Measurements from ENCODE around the gene IDI2.

Gene IDI2

DNA sequence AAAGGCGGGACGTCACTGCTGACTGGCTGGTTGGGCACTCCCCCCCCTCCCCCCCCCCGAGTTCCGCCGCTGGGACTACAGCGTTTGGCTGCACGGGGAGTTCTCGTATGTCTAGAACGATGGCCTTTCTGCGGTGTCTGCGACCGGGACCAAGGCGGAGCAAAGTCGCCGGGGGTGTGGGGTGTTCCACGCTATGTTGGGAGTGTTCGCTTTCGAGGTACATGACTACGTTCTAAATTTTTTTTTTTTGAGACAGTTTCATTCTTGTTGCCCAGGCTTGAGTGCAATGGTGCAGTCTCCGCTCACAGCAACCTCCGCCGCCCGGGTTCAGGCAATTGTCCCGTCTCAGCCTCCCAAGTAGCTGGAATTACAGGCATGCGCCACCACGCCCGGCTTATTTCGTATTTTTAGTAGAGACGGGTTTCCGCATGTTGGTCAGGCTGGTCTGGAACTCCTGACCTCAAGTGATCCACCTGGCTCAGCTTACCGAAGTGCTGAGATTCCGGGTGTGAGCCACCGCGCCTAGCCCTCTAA, 23.8 kb upstream of the IDI2 start:
- peak overlapping the region; percentile 94 for H3K27ac ChIP-seq (ENCODE audit: low read length)
- peak overlapping the region; percentile 71 for H3K9ac ChIP-seq (ENCODE audit: low read length)
- H3K4me2 ChIP-seq (ENCODE audit: low read length) = peak overlapping the region; percentile 63
- H3K79me2 ChIP-seq (ENCODE audit: low read length) = peaks cover 85% of the 10 kb centered on the region
- H3K4me3 ChIP-seq (ENCODE audit: low read length) = peak overlapping the region; percentile 99
- no peaks in the 10 kb centered on the region for H3K9me3 ChIP-seq (ENCODE audit: insufficient read depth, low read length)
- no peaks in the 10 kb centered on the region for H3K27me3 ChIP-seq (ENCODE audit: low read depth, low read length)
- H4K20me1 ChIP-seq (ENCODE audit: insufficient read depth, low read length) = peaks cover 23% of the 10 kb centered on the region
- TF ChIP-seq EZH2phosphoT487 (IDR thresholded peaks at IDR 0.05; ENCODE audit: low read depth) = no peak
- TF ChIP-seq, protein P1, sequence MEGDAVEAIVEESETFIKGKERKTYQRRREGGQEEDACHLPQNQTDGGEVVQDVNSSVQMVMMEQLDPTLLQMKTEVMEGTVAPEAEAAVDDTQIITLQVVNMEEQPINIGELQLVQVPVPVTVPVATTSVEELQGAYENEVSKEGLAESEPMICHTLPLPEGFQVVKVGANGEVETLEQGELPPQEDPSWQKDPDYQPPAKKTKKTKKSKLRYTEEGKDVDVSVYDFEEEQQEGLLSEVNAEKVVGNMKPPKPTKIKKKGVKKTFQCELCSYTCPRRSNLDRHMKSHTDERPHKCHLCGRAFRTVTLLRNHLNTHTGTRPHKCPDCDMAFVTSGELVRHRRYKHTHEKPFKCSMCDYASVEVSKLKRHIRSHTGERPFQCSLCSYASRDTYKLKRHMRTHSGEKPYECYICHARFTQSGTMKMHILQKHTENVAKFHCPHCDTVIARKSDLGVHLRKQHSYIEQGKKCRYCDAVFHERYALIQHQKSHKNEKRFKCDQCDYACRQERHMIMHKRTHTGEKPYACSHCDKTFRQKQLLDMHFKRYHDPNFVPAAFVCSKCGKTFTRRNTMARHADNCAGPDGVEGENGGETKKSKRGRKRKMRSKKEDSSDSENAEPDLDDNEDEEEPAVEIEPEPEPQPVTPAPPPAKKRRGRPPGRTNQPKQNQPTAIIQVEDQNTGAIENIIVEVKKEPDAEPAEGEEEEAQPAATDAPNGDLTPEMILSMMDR (IDR thresholded peaks at IDR 0.05; ENCODE audit: low read depth, low read length) = no peak
- peaks cover 47% of the 10 kb centered on the region for H3K36me3 ChIP-seq (replicated peaks; ENCODE audit: low read depth, low read length)
- H2AFZ ChIP-seq (ENCODE audit: low read depth, low read length) = no peak overlapping the region
- H3K4me1 ChIP-seq (ENCODE audit: low read length) = peaks cover 30% of the 10 kb centered on the region

DNA sequence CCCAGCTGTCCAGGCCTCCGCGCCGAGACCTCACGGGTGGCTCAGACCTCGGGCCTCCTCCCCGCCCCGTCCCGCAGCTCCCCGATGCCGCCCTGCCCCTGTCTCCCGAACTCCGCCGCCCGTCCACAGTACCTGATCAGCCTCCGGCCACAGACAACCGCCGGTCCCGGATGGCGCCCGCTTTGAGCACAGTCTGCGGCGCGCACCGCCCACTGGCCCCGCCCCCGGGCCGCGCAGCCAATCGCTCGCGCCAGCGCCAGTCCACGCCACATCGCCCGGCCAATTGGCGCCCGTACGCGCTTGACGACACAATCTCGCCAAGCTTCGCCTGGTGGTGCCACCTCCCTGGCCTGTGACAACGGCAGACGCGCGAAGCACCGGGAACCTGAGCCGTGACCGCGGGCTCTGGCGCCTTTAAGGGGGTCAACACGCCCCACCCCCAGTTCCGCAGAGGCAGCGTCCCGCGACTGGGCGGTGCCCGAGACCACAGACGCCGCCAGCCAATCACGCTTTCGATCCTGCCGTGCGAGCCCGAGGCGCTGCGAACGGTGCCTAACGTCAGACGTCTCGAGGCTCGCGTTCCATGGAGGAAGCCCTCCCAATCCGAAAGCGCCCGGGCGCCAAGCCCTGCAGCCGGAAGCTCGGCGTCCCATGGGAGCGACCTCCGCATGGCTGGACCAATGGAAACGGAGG, 23.2 kb upstream of the IDI2 start, which contains the start of gene IDI1:
TSS of gene IDI1 (minus strand) at position 388 of the 693 bp plus-strand sequence. CDS start at position 272, 116 bp downstream.
- Histone ChIP-seq H3K79me2 (ENCODE audit: low read length) (peaks cover 85% of the 10 kb centered on the region), H4K20me1 (ENCODE audit: insufficient read depth, low read length) (peaks cover 29% of the 10 kb centered on the region), H3K36me3 (replicated peaks; ENCODE audit: low read depth, low read length) (peaks cover 44% of the 10 kb centered on the region), H3K27ac (ENCODE audit: low read length) (peak within 1 kb of the TSS; percentile 94), H3K4me3 (ENCODE audit: low read length) (peak within 1 kb of the TSS; percentile 99), H3K9me3 (ENCODE audit: insufficient read depth, low read length) (no peaks in the 10 kb centered on the region), H2AFZ (ENCODE audit: low read depth, low read length) (no peak within 1 kb of the TSS), H3K4me2 (ENCODE audit: low read length) (peak within 1 kb of the TSS; percentile 63), H3K9ac (ENCODE audit: low read length) (peak within 1 kb of the TSS; percentile 92), H3K27me3 (ENCODE audit: low read depth, low read length) (no peaks in the 10 kb centered on the region), H3K4me1 (ENCODE audit: low read length) (peaks cover 37% of the 10 kb centered on the region)
- TF ChIP-seq EZH2phosphoT487 (IDR thresholded peaks at IDR 0.05; ENCODE audit: low read depth) = no peak
- TF ChIP-seq, protein P1 (IDR thresholded peaks at IDR 0.05; ENCODE audit: low read depth, low read length) = no peak

DNA sequence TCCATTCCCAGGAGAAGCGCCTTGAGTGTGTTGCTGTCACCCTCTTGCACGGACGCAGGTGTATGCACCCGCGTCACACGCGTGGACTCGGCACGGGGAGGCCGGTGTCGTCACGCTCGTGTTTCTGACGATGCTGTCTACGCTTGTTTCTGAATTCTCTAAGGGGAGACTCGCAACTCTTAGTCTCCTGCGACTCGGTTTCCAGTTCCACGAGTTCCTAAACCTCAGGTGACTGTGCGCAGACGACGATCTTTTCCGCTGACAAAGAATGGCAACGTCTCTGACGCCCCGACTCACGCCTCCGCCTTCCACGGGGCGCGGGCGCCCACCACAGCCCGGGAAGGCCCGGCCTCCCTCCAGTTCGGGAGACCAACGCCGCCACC, 22.7 kb upstream of the IDI2 start:
- H3K27me3 ChIP-seq (ENCODE audit: low read depth, low read length) = no peaks in the 10 kb centered on the region
- peak overlapping the region; percentile 99 for H3K4me3 ChIP-seq (ENCODE audit: low read length)
- H4K20me1 ChIP-seq (ENCODE audit: insufficient read depth, low read length) = peaks cover 35% of the 10 kb centered on the region
- H3K36me3 ChIP-seq (replicated peaks; ENCODE audit: low read depth, low read length) = peaks cover 45% of the 10 kb centered on the region
- H3K79me2 ChIP-seq (ENCODE audit: low read length) = peaks cover 85% of the 10 kb centered on the region
- TF ChIP-seq EZH2phosphoT487 (IDR thresholded peaks at IDR 0.05; ENCODE audit: low read depth) = no peak
- TF ChIP-seq, protein P1 (IDR thresholded peaks at IDR 0.05; ENCODE audit: low read depth, low read length) = no peak
- H3K9ac ChIP-seq (ENCODE audit: low read length) = peak overlapping the region; percentile 92
- H3K9me3 ChIP-seq (ENCODE audit: insufficient read depth, low read length) = no peaks in the 10 kb centered on the region
- peaks cover 42% of the 10 kb centered on the region for H3K4me1 ChIP-seq (ENCODE audit: low read length)
- no peak overlapping the region for H2AFZ ChIP-seq (ENCODE audit: low read depth, low read length)
- H3K27ac ChIP-seq (ENCODE audit: low read length) = peak overlapping the region; percentile 94
- H3K4me2 ChIP-seq (ENCODE audit: low read length) = peak overlapping the region; percentile 61

DNA sequence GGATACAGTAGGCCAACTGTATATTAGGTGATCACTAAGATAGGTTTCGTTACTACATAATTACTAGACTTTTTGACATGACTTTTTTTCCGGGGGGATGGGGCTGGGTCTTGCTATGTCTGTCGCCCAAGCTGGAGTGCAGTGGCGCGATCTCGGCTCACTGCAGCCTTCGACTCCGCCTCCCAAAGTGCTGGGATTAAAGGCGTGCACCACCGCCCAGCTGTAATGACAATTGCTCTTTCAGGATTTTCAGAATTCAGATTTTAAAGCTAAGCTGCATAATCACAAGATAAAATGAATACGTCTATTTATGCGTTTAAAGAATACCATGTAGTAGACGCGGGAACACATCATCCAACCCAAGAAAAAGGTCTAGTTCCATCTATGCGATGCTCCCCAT, 22.3 kb upstream of the IDI2 start:
- Histone ChIP-seq H2AFZ (ENCODE audit: low read depth, low read length) (no peak overlapping the region), H3K4me3 (ENCODE audit: low read length) (peak overlapping the region; percentile 99), H3K27me3 (ENCODE audit: low read depth, low read length) (no peaks in the 10 kb centered on the region), H4K20me1 (ENCODE audit: insufficient read depth, low read length) (peaks cover 39% of the 10 kb centered on the region), H3K4me1 (ENCODE audit: low read length) (peaks cover 45% of the 10 kb centered on the region), H3K9me3 (ENCODE audit: insufficient read depth, low read length) (no peaks in the 10 kb centered on the region), H3K36me3 (replicated peaks; ENCODE audit: low read depth, low read length) (peaks cover 49% of the 10 kb centered on the region), H3K9ac (ENCODE audit: low read length) (peak overlapping the region; percentile 92), H3K79me2 (ENCODE audit: low read length) (peaks cover 85% of the 10 kb centered on the region), H3K4me2 (ENCODE audit: low read length) (peak overlapping the region; percentile 61), H3K27ac (ENCODE audit: low read length) (peak overlapping the region; percentile 94)
- TF ChIP-seq, protein P1 (IDR thresholded peaks at IDR 0.05; ENCODE audit: low read depth, low read length) = no peak
